Ovary (tissue), 10 donors: ENCODE measurements around the gene TMA7. TPM values are rescaled to one million over a fixed set of nuclear protein-coding genes. Genes with fewer than 3 reads are reported as not detected.

Experiments used
- DNase-seq, 5 donors: peaks; one replicate each; pipeline ENCODE4 v3.0.0-alpha.2; 2019 to 2020
- H3K27ac ChIP-seq, 2 donors: fragments of 200-600 bp; one replicate each; pipeline versions ENCODE4 v1.5.1 to v1.8.0; 2019 to 2022
- H3K27me3 ChIP-seq: fragments of 200-600 bp; one replicate; pipeline ENCODE4 v1.8.0; 2022
- H3K36me3 ChIP-seq: fragments of 200-600 bp; sonication (generic); one replicate; pipeline ENCODE4 v1.5.1; 2019
- H3K4me1 ChIP-seq: one replicate; pipeline ENCODE4 v1.8.1; 2013; ENCODE audit warnings: mild to moderate bottlenecking, moderate library complexity; ENCODE audit not compliant: insufficient read depth
- H3K4me3 ChIP-seq: fragments of 200-600 bp; sonication (generic); one replicate; pipeline ENCODE4 v1.5.1; 2017
- H3K9me3 ChIP-seq, 2 donors: fragments of 200-600 bp in 1 of 2; sonication (generic) in 1 of 2; one replicate each; pipeline versions ENCODE4 v1.5.1 to v1.8.1; 2013 to 2019; ENCODE audit warnings: mild to moderate bottlenecking in 1 of 2, moderate library complexity in 1 of 2
- EP300 ChIP-seq: sonication (generic); formaldehyde crosslinking; IDR thresholded peaks from one replicate; pipeline ENCODE4 v1.6.1; 2017; ENCODE audit warnings: antibody characterized with exemption
- POLR2A ChIP-seq: fragments of 450-650 bp; IDR thresholded peaks from one replicate; pipeline ENCODE4 v1.6.1; 2017; ENCODE audit warnings: antibody characterized with exemption, mild to moderate bottlenecking, moderate library complexity
- WGBS, 3 donors: extraction: QIAGEN DNeasy Blood & Tissue Kit in 1 of 3; methylation state at CpG; one replicate each; pipeline versions ENCODE4 v1.1.5 to v1.1.7; 2013 to 2017; 5-methylcytosine and 5-hydroxymethylcytosine counted together
- intact Hi-C, 4 donors: fragments of 100-400 bp; cut with DNase I; formaldehyde crosslinking; loops; one replicate each; pipeline versions ENCODE4 v1.11.0 to v1.15.1; 2022 to 2023
- long read RNA-seq, 3 donors: library from polyadenylated mRNA in 2 of 3; unstranded in 2 of 3; transcript quantifications; one replicate each; pipeline ENCODE4 v2.0.0 and lab custom pipeline, GENCODE V29; 2021 to 2026
- polyA plus RNA-seq, 2 donors: library from polyadenylated mRNA; stranded (reverse); fragments of 200-250 nt in 1 of 2; fragments of 350-450 nt in 1 of 2; fragmentation: Illumina TruSeq in 1 of 2; extraction: RNeasy Lipid Tissue Mini Kit (QIAGEN cat#74804) in 1 of 2; gene quantifications; one replicate each; pipeline ENCODE4 v1.2.3, GENCODE V29; 2013 to 2014
- total RNA-seq, 7 donors: library from RNA; depleted of rRNA in 2 of 7; stranded (reverse); fragments of >200 nt in 2 of 7; fragmentation: NEBNext Ultra II Directional in 3 of 7; extraction: Animal tissue kit (Norgen Biotek cat#: 25700) in 3 of 7; gene quantifications; one replicate each; pipeline versions ENCODE4 v1.1.0 to v1.2.4, GENCODE V29; 2016 to 2023
- TF ChIP-seq, protein P1 (sequence below), 3 donors: fragments of 450-650 bp in 2 of 3; fragments of 200-600 bp in 1 of 3; IDR thresholded peaks; one replicate each; pipeline versions ENCODE4 v1.5.1 to v1.8.0; 2016 to 2022; ENCODE audit warnings: antibody characterized with exemption in 3 of 3, mild to moderate bottlenecking in 1 of 3
- donor health status: DM: no; HTN: no; CAD: no; lungs with moderate emphysema.
- donor health status: DM: no; HTN: no; CAD: no.
- donor health status: Bipolar disorder and iron deficiency.
- donor health status: DM: yes; HTN: yes; CAD: no.
- donor health status: DM: no; HTN: no; CAD: no.
- donor health status: DM: yes; HTN: yes; CAD: no.

Gene TMA7
- 100 to 1,000 TPM; 138 to 318 (median 199) TPM for total RNA-seq
- 100 to 1,000 TPM; 350 to 380 TPM for polyA plus RNA-seq
- long read RNA-seq, donor 1, transcript TMA7-201 (4 exons, 561 nt) = major isoform, 48 of 61 reads
- long read RNA-seq, donor 1, transcript TMA7-202 (3 exons, 619 nt) = minor isoform, 8 of 61 reads
- long read RNA-seq, donor 1, partial matches to known transcripts = 2 of 61 reads
- long read RNA-seq, donor 1, other reads (novel, unspliced or antisense) = 3 of 61 reads
- long read RNA-seq, donor 2, transcript TMA7-201 (4 exons, 561 nt) = major isoform, 376 of 494 reads
- long read RNA-seq, donor 2, transcript TMA7-202 (3 exons, 619 nt) = minor isoform, 60 of 494 reads
- long read RNA-seq, donor 2, partial matches to known transcripts = 19 of 494 reads
- long read RNA-seq, donor 2, other reads (novel, unspliced or antisense) = 37 of 494 reads
- long read RNA-seq, donor 3, transcript TMA7-201 (4 exons, 561 nt) = major isoform, 321 of 364 reads
- long read RNA-seq, donor 3, transcript TMA7-202 (3 exons, 619 nt) = minor isoform, 22 of 364 reads
- long read RNA-seq, donor 3, partial matches to known transcripts = 5 of 364 reads
- long read RNA-seq, donor 3, other reads (novel, unspliced or antisense) = 16 of 364 reads

DNA sequence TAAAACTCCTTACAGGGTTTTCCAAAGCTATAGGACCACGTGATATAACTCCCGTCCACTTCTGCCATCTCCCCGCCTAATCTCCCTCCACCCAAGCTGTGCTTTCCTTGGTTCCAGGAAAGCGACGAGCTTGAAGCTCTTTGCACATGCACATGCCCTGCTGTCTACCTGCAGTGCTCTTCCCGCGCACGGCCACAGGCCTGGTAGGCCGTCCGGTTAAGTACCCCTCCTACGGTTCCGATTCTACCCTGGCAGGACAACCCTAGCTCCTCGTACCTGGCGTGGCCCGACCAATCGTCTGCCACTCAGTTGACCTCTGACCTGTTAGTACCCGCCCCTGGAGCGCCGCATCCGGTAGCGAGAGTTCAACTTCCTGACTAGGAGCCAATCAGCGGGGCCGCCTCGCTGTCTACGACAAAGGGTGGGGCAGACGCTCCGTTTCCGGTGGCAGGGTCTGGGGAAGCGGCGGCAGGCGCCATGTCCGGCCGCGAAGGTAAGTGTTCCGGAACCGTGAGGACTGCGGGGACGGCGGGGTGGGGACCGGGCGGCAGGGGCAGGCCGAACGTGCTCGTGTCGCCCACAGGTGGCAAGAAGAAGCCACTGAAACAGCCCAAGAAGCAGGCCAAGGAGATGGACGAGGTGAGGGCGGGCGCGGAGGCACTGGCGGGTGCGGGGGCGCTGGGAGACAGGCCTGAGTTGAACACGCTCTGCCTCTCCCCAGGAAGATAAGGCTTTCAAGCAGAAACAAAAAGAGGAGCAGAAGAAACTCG lies at the start of gene TMA7, which contains the start of gene CCDC51:
TMA7 (plus strand) TSS at position 438 of the 770 bp plus-strand sequence; CDS start at position 478, 40 bp downstream.
CCDC51 (minus strand) TSS at position 300 of the 770 bp plus-strand sequence. CDS start 4,991 bp downstream, outside the sequence.
- peak within 1 kb of the TSS; percentile 79 for H3K4me3 ChIP-seq
- H3K27ac ChIP-seq = peak within 1 kb of the TSS; percentile 44 to 78
- H3K27me3 ChIP-seq = no peaks in the 10 kb centered on the region
- H3K9me3 ChIP-seq = no peaks in the 10 kb centered on the region
- WGBS, 3 donors = 0 to 1% (median 0%) methylated on average over 54 of the region's 54 CpGs
- DNase-seq = peak; percentile 97 to 99 (median 98)
- H3K4me1 ChIP-seq = no peaks in the 10 kb centered on the region
- H3K36me3 ChIP-seq = no peaks in the 10 kb centered on the region
- TF ChIP-seq POLR2A (peak; percentile 98), EP300 (no peak)
- TF ChIP-seq, protein P1, sequence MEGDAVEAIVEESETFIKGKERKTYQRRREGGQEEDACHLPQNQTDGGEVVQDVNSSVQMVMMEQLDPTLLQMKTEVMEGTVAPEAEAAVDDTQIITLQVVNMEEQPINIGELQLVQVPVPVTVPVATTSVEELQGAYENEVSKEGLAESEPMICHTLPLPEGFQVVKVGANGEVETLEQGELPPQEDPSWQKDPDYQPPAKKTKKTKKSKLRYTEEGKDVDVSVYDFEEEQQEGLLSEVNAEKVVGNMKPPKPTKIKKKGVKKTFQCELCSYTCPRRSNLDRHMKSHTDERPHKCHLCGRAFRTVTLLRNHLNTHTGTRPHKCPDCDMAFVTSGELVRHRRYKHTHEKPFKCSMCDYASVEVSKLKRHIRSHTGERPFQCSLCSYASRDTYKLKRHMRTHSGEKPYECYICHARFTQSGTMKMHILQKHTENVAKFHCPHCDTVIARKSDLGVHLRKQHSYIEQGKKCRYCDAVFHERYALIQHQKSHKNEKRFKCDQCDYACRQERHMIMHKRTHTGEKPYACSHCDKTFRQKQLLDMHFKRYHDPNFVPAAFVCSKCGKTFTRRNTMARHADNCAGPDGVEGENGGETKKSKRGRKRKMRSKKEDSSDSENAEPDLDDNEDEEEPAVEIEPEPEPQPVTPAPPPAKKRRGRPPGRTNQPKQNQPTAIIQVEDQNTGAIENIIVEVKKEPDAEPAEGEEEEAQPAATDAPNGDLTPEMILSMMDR (IDR thresholded peaks at IDR 0.05) = peak in 1 of 3 donors; percentile 13
- intact Hi-C loops = loop anchor here in 3 of 4 donors (5.0 to 10.0 kb wide), 5 partner anchors 38 to 245 kb away; no protein-coding TSS in a partner anchor

GRCh38 chr3:48394391-48394790 lies 45.7 kb upstream of the TMA7 start:
- Histone ChIP-seq H3K27ac (no peak overlapping the region), H3K4me3 (no peak overlapping the region), H3K27me3 (no peaks in the 10 kb centered on the region), H3K9me3 (no peaks in the 10 kb centered on the region), H3K4me1 (no peaks in the 10 kb centered on the region), H3K36me3 (no peaks in the 10 kb centered on the region)
- DNase-seq = no peak
- intact Hi-C loops = loop anchor here in 1 of 4 donors (10.0 kb wide), 1 partner anchor 160 kb away; the partner anchor contains the start of gene PFKFB4
- 87 to 90% (median 87%) methylated on average over 2 of the region's 2 CpGs for WGBS, 3 donors
- TF ChIP-seq, protein P1 (IDR thresholded peaks at IDR 0.05) = no peak
- TF ChIP-seq POLR2A = no peak
- TF ChIP-seq EP300 = no peak

- Histone ChIP-seq H3K4me3 (no peak overlapping the region), H3K27ac (no peak overlapping the region), H3K27me3 (no peaks in the 10 kb centered on the region), H3K4me1 (no peaks in the 10 kb centered on the region), H3K36me3 (no peaks in the 10 kb centered on the region), H3K9me3 (no peaks in the 10 kb centered on the region)
- intact Hi-C loops = loop anchor here in 1 of 4 donors (10.0 kb wide), 1 partner anchor 159 kb away; the partner anchor contains the start of gene PFKFB4
- TF ChIP-seq, protein P1 (IDR thresholded peaks at IDR 0.05) = no peak
- TF ChIP-seq POLR2A (no peak), EP300 (no peak)
- no peak for DNase-seq
- 62 to 73% (median 63%) methylated on average over 3 of the region's 3 CpGs for WGBS, 3 donors
Observed at GRCh38 chr3:48395714-48396113, 44.3 kb upstream of the TMA7 start.
